Measurements from ENCODE around the gene PLPP4.

DNA sequence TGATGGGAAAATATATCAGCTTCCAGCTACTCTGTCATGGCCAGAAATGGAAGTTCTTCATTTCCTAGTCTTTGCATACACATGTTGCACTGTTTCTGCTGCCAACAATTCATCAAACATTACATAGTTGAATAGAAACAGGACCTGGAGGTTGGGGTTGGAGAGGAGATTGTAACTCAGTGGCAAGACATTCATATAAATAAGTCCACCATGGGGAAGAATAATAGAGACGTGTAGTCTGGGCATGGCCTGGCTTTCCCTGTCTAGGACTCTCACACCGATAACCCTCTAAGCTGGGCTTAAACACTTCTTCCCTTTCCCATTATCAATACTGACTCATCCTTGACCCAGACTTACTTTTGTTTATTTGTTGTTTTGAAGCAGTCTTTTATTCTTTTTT lies 155.7 kb downstream of the PLPP4 start:
- no peak for TF ChIP-seq EZH2 (IDR thresholded peaks at IDR 0.05)
- TF ChIP-seq, protein P1, sequence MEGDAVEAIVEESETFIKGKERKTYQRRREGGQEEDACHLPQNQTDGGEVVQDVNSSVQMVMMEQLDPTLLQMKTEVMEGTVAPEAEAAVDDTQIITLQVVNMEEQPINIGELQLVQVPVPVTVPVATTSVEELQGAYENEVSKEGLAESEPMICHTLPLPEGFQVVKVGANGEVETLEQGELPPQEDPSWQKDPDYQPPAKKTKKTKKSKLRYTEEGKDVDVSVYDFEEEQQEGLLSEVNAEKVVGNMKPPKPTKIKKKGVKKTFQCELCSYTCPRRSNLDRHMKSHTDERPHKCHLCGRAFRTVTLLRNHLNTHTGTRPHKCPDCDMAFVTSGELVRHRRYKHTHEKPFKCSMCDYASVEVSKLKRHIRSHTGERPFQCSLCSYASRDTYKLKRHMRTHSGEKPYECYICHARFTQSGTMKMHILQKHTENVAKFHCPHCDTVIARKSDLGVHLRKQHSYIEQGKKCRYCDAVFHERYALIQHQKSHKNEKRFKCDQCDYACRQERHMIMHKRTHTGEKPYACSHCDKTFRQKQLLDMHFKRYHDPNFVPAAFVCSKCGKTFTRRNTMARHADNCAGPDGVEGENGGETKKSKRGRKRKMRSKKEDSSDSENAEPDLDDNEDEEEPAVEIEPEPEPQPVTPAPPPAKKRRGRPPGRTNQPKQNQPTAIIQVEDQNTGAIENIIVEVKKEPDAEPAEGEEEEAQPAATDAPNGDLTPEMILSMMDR (IDR thresholded peaks at IDR 0.05), result no peak
